Lung (tissue), 12 donors: ENCODE data around the gene DYRK3. TPM values are rescaled to one million over a fixed set of nuclear protein-coding genes. Genes with fewer than 3 reads are reported as not detected.
A peak's percentile ranks its signal among the peaks of the same experiment; 100 is the strongest.

Experiments used
- ATAC-seq: fragments of 200-7000 bp; cut with Tn5 transposase; one replicate; pipeline ENCODE4 v1.9.1; 2020; ENCODE audit warnings: moderate number of reproducible peaks; ENCODE audit not compliant: insufficient read depth, low FRiP score
- DNase-seq, 3 donors: peaks; one replicate each; pipeline ENCODE4 v3.0.0-alpha.2; 2013 to 2017
- H3K27ac ChIP-seq, 2 donors: one replicate each; pipeline ENCODE4 v1.5.1; 2013; ENCODE audit warnings: mild to moderate bottlenecking in 2 of 2, moderate library complexity in 2 of 2, control low read depth in 1 of 2, inconsistent platforms in 1 of 2, low read depth in 1 of 2, low read length in 1 of 2
- H3K27me3 ChIP-seq, 3 donors: one replicate each; pipeline ENCODE4 v1.5.1; 2013; ENCODE audit warnings: low read length in 2 of 3; ENCODE audit not compliant: control insufficient read depth in 3 of 3, insufficient read depth in 3 of 3
- H3K36me3 ChIP-seq, 4 donors: one replicate each; pipeline ENCODE4 v1.5.1; 2013; ENCODE audit warnings: low read length in 4 of 4, mild to moderate bottlenecking in 1 of 4, moderate library complexity in 1 of 4; ENCODE audit not compliant: control insufficient read depth in 4 of 4, insufficient read depth in 4 of 4
- H3K4me1 ChIP-seq, 5 donors: one replicate each; pipeline ENCODE4 v1.5.1; 2013; ENCODE audit warnings: low read length in 5 of 5, mild to moderate bottlenecking in 2 of 5, moderate library complexity in 1 of 5; ENCODE audit not compliant: control insufficient read depth in 5 of 5, insufficient read depth in 5 of 5
- H3K4me3 ChIP-seq: one replicate; pipeline ENCODE4 v1.5.1; 2013; ENCODE audit warnings: mild to moderate bottlenecking, control low read depth, moderate library complexity
- H3K9ac ChIP-seq, 2 donors: one replicate each; pipeline ENCODE4 v1.5.1; 2013; ENCODE audit warnings: low read length in 2 of 2, control low read depth in 1 of 2; ENCODE audit not compliant: insufficient read depth in 1 of 2
- H3K9me3 ChIP-seq, 4 donors: one replicate each; pipeline ENCODE4 v1.5.1; 2013; ENCODE audit warnings: low read length in 3 of 4, mild to moderate bottlenecking in 1 of 4, moderate library complexity in 1 of 4; ENCODE audit not compliant: control insufficient read depth in 4 of 4, insufficient read depth in 3 of 4
- WGBS, 2 donors: extraction: QIAGEN DNeasy Blood & Tissue Kit; methylation state at CpG; one replicate each; pipeline ENCODE4 v1.1.7; 2013; 5-methylcytosine and 5-hydroxymethylcytosine counted together
- polyA plus RNA-seq, 2 donors: library from polyadenylated mRNA; stranded (reverse); fragments of 200-250 nt; gene quantifications; one replicate each; pipeline ENCODE4 v1.2.1, GENCODE V29; 2013
- total RNA-seq, 2 donors: library from RNA; depleted of rRNA in 1 of 2; stranded (reverse); fragments of >200 nt in 1 of 2; gene quantifications; one replicate each; pipeline ENCODE4 v1.2.1, GENCODE V29; 2014 to 2021
- TF ChIP-seq, protein P1 (sequence below): IDR thresholded peaks from 2 replicates; pipeline ENCODE4 v1.5.1; 2012; ENCODE audit warnings: mild to moderate bottlenecking; ENCODE audit errors: control extremely low read depth, extremely low read depth
- donor health status: control.
- donor health status: control.
- donor health status: Bipolar disorder and iron deficiency.
- donor health status: healthy.
- donor health status: DM: yes; HTN: yes; CAD: no.

DYRK3 gene
- total and polyA plus RNA-seq, 4 donors, result 4.6 to 13.0 (median 8.8) TPM

DNA sequence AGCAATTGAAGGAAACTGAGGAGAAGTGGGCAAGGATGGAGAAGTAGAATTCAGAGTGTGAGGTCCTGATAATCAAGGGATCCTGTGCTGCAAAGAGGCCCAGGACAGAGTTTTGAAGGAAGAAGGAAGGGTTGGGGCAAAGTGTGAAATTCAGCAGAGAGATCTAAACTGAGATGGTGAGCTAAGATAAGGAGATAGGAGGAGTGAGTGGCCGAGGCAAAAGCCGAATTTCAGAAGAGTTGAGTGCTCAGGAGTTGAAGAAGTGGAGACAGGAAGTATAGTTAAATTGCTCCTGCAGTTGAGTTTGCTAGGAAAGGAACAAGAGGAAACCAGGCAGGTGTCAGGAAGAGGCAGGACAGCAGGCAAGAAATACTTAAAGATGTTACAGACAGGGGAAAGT, 33.0 kb downstream of the DYRK3 start:
- Histone ChIP-seq H3K9ac (no peak overlapping the region), H3K36me3 (no peaks in the 10 kb centered on the region), H3K9me3 (no peaks in the 10 kb centered on the region), H3K4me3 (no peak overlapping the region), H3K27me3 (peaks cover 0 to 2% (median 0%) of the 10 kb centered on the region in 3 donors), H3K27ac (no peak overlapping the region), H3K4me1 (peaks cover 0 to 15% (median 7%) of the 10 kb centered on the region in 5 donors)
- 18 to 42% methylated on average over 2 of the region's 2 CpGs for WGBS, 2 donors
- TF ChIP-seq, protein P1, sequence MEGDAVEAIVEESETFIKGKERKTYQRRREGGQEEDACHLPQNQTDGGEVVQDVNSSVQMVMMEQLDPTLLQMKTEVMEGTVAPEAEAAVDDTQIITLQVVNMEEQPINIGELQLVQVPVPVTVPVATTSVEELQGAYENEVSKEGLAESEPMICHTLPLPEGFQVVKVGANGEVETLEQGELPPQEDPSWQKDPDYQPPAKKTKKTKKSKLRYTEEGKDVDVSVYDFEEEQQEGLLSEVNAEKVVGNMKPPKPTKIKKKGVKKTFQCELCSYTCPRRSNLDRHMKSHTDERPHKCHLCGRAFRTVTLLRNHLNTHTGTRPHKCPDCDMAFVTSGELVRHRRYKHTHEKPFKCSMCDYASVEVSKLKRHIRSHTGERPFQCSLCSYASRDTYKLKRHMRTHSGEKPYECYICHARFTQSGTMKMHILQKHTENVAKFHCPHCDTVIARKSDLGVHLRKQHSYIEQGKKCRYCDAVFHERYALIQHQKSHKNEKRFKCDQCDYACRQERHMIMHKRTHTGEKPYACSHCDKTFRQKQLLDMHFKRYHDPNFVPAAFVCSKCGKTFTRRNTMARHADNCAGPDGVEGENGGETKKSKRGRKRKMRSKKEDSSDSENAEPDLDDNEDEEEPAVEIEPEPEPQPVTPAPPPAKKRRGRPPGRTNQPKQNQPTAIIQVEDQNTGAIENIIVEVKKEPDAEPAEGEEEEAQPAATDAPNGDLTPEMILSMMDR, result no peak
- no peak for DNase-seq
- no peak for ATAC-seq

DNA sequence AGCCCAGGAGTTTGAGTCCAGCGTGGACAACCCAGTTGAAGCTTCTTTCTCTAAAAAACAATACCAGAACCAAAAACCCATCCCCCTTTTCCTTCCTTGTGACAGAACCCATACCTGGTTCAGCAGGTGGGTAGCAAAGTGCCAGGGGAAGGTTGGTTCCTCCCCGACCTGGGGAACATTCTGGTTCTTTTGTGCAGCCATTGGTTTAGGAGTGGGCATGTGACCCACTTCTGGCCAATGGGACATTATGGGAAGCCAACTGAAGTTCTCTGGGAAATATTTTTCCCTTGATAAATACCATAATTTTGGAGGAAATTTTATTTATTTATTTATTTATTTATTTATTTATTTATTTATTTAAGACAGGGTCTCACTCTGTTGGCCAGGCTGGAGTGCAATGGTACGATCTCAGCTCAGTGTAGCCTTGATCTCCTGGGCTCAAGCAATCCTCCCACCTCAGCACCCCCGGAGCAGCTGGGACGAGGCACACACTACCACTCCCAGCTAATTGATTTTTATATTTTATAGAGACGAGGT, 33.6 kb downstream of the DYRK3 start:
- WGBS, 2 donors, result 86 to 97% methylated on average over 6 of the region's 6 CpGs
- TF ChIP-seq, protein P1, result no peak
- no peak for ATAC-seq

DNA sequence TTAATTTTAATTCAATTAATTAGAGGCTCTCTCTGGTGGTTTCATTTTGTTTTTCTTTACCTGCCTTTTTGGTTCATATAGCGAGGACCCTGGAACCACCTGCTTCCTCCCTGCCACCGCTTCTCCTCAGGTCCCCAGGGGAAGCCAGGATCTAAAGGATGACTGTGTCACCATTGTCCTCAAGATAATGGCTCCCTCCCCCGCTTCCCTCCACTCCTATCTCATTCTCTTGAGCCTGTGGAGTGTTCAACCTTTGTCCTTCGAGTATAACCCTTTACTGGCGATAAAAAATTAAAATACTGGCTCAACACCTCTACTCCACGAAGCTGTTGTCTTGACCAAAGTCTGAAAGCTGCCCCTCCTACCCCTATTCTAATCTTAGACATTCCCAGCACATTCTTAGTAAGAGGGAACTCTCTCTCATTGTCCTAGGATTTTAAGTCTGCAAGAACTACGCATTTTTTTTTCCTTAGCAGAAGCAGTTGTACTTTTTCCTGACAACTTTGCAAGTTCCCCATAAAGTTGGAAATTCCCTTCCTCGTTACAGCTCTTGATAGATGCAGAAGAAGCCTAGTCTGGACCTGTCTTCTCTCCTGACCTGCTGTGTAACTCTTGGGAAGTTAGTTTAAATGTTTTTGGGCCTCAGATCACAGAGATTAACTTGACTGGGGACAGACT, 36.8 kb downstream of the DYRK3 start:
- 41 to 46% methylated on average over 8 of the region's 8 CpGs for WGBS, 2 donors
- Histone ChIP-seq H3K27ac (peak overlapping the region; percentile 23 to 70), H3K9me3 (no peaks in the 10 kb centered on the region), H3K27me3 (no peaks in the 10 kb centered on the region), H3K4me3 (no peak overlapping the region), H3K4me1 (peaks cover 0 to 31% (median 8%) of the 10 kb centered on the region in 5 donors), H3K9ac (no peak overlapping the region), H3K36me3 (no peaks in the 10 kb centered on the region)
- DNase-seq (no peak), ATAC-seq (no peak)
- TF ChIP-seq, protein P1, result no peak

More for the DNA sequence above, 33.6 kb downstream of the DYRK3 start:
- no peaks in the 10 kb centered on the region for H3K27me3 ChIP-seq
- H3K4me1 ChIP-seq, result peaks cover 0 to 17% (median 4%) of the 10 kb centered on the region in 5 donors
- no peak overlapping the region for H3K4me3 ChIP-seq
- no peaks in the 10 kb centered on the region for H3K9me3 ChIP-seq
- no peak overlapping the region for H3K9ac ChIP-seq
- H3K36me3 ChIP-seq, result no peaks in the 10 kb centered on the region
- no peak overlapping the region for H3K27ac ChIP-seq
- DNase-seq, result no peak
